C4-2B (cell line): ENCODE data around the gene RPP38.

Source experiments
- CTCF ChIP-seq: fragments of 450-650 bp; conservative IDR thresholded peaks from 2 replicates; pipeline ENCODE4 v1.5.1; 2017; ENCODE audit warnings: mild to moderate bottlenecking
- ZFX ChIP-seq: fragments of 450-650 bp; IDR thresholded peaks from 2 replicates; pipeline ENCODE4 v1.6.1; 2017

GRCh38 chr10:15058689-15059088, 38.5 kb upstream of the RPP38 start:
- TF ChIP-seq CTCF (no peak), ZFX (no peak)
